Choroid plexus epithelial cell (primary cell): Measurements from ENCODE around the gene OMP.

ENCODE experiments used
- DNase-seq: peaks from one replicate; pipeline ENCODE4 v3.0.0-alpha.2; 2010; ENCODE audit warnings: low read depth
- H3K4me3 ChIP-seq: 2 replicates; pipeline ENCODE4 v1.5.1; 2011; ENCODE audit warnings: low read depth, mild to moderate bottlenecking, control low read depth, low read length, moderate library complexity
- TF ChIP-seq, protein P1 (sequence below): conservative IDR thresholded peaks from 2 replicates; pipeline ENCODE4 v1.5.1; 2011; ENCODE audit warnings: low read depth, mild to moderate bottlenecking, control low read depth, inconsistent platforms, low read length, moderate library complexity

Gene OMP

DNA sequence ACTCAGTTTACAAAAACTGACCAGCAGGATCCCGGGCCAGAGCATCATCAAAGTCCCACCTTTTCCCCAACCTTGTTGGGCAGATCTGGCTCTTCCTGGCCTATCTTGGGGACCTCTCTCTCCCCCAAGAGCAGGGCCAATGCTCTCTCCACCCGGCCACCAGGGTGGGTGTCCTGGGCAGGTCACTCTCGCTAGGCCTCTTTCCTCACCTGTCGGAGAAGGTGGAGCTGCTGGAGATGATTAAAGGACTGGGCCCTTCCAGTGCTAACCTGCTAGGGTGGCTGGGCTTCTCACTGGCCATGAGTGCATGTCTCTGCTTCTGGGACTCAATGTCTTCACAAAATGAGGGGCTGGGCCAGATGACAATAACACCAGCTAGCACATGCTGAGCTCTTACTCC lies 38.8 kb upstream of the OMP start:
- TF ChIP-seq, protein P1, sequence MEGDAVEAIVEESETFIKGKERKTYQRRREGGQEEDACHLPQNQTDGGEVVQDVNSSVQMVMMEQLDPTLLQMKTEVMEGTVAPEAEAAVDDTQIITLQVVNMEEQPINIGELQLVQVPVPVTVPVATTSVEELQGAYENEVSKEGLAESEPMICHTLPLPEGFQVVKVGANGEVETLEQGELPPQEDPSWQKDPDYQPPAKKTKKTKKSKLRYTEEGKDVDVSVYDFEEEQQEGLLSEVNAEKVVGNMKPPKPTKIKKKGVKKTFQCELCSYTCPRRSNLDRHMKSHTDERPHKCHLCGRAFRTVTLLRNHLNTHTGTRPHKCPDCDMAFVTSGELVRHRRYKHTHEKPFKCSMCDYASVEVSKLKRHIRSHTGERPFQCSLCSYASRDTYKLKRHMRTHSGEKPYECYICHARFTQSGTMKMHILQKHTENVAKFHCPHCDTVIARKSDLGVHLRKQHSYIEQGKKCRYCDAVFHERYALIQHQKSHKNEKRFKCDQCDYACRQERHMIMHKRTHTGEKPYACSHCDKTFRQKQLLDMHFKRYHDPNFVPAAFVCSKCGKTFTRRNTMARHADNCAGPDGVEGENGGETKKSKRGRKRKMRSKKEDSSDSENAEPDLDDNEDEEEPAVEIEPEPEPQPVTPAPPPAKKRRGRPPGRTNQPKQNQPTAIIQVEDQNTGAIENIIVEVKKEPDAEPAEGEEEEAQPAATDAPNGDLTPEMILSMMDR, result no peak
- DNase-seq, result no peak

DNA sequence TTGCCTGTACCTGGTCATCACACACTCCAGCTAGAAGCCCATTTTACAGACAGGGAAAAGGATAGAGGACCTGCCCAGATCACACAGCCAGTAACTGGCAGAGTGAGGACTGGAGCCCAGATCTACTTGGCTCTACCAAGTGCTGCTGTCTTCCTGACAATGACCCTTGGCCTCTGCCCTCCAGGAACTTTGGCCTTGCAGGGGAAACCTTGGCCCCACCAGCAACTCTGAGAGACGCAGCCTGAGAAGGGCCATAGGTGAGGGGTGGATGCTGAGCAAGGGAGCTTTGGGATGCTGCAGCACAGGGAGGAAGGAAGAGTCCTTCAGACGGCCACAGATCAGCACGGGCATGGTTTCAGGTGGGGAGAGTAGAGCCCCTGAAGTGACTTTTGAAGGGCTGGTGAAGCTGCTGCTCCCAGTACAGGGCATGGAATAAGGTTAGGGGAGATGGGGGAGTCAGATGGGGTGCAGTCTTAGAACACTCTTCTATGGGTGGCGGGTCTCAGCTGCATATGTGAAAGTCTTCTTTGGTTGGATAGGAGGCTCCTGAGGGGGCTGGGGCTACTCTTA lies 37.9 kb upstream of the OMP start:
- TF ChIP-seq, protein P1, result no peak
- H3K4me3 ChIP-seq, result no peak overlapping the region
- DNase-seq, result no peak

More for the DNA sequence above, 38.8 kb upstream of the OMP start:
- H3K4me3 ChIP-seq, result no peak overlapping the region

DNA sequence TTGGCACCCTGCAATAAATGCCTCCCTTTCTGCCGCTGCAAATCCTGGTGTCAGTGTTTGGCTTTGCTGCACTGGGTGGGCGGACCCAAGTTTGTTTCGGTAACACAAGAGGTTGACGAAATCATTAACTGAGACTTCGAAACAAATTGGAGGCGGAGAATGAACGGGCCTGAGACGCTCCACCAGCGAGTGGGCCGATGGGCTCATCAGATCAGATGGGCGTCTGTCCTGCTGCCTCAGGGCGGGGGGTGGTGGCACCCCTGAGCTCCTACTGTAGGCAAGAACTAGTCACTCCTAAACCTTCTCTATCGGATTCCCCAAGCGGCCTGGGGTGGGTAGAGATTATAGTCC lies 36.8 kb upstream of the OMP start:
- H3K4me3 ChIP-seq, result peak overlapping the region; percentile 72
- DNase-seq, result peak; percentile 70
- TF ChIP-seq, protein P1, result no peak

DNA sequence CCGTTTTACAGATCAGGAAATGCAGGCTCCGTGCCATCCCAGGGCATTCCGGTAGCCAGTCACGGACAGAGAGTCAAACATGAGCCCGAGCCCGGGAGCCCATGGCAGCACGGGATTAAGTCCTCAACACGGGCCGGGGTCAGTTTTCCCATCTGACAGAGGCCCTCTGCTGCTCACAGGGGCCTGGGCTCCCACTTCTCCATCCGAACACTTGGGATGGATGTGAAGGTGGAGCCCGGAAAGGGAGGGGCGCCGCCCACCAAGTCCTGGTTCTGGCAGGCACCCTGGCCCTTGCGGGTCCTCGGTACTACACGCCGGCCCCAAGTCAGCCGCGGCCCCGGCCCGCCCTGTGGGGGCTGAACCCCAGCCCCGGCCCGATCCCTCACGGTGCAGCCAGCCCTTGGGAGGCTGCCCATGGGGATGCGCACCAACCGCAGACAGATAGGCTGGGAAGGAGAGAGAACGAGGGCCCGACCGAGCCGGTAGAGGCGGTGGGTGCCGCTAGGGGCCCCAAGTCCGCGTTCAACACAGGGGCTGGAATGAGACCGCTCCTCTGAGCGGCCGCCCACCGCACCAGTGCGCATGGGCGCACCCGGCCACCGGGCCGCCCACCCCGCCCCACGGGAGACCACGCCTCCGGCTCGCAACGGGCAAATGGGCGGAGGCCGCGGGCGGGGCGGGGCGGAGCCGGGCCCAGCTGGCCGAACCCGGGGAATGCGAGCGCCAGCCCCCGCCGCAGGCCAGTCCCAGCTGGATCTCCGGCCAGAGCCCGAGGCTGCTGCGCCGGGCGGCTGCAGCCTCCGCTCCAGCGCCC lies 36.2 kb upstream of the OMP start, which contains the start of gene CAPN5:
TSS of gene CAPN5 (plus strand) at position 743 of the 814 bp plus-strand sequence. CDS start 17,916 bp downstream, outside the sequence.
- TF ChIP-seq, protein P1, result peak; percentile 51
- peak within 1 kb of the TSS; percentile 72 for H3K4me3 ChIP-seq
- peak; percentile 96 for DNase-seq

GRCh38 chr11:77067861-77068443 lies 34.7 kb upstream of the OMP start:
- peak overlapping the region; percentile 70 for H3K4me3 ChIP-seq
- DNase-seq, result no peak
- TF ChIP-seq, protein P1, result no peak

GRCh38 chr11:77068457-77069335 lies 33.9 kb upstream of the OMP start:
- TF ChIP-seq, protein P1, result no peak
- DNase-seq, result no peak
- H3K4me3 ChIP-seq, result no peak overlapping the region
